Right renal pelvis (tissue), 4 donors: Measurements from ENCODE around the gene EGFL6. TPM values are rescaled to one million over a fixed set of nuclear protein-coding genes. Genes with fewer than 3 reads are reported as not detected.

Source experiments
- polyA plus RNA-seq, 4 donors: library from polyadenylated mRNA; unstranded; fragments of 120-200 nt; gene quantifications; one replicate each; pipeline ENCODE4 v1.2.1, GENCODE V29; 2013; ENCODE audit not compliant: insufficient read length in 4 of 4

EGFL6 gene
- polyA plus RNA-seq, 4 donors, result 22.2 to 29.5 (median 26.4) TPM

Other genes with a start within 250 kb of the EGFL6 start
- gene ATXN3L, start 249.5 kb upstream of the EGFL6 start, polyA plus RNA-seq, result not detected
- gene TCEANC, start 83.5 kb downstream of the EGFL6 start, polyA plus RNA-seq, result 1 to 10 TPM; 5.5 to 6.7 (median 6.2) TPM
- 10 to 100 TPM; 25.6 to 31.4 (median 30.2) TPM for gene RAB9A, start 119.5 kb downstream of the EGFL6 start, polyA plus RNA-seq
- gene TRAPPC2, start 165.0 kb downstream of the EGFL6 start, polyA plus RNA-seq, result 10 to 100 TPM; 12.3 to 15.4 (median 13.8) TPM
- gene OFD1, start 165.1 kb downstream of the EGFL6 start, polyA plus RNA-seq, result 10 to 100 TPM; 32.2 to 40.5 (median 34.8) TPM
- 10 to 100 TPM; 19.0 to 25.2 (median 22.5) TPM for gene GPM6B, start 247.5 kb downstream of the EGFL6 start, polyA plus RNA-seq